PFSK-1 (cell line): Measurements from ENCODE around the gene TTR.

Experiments
- FOXP2 ChIP-seq: optimal IDR thresholded peaks from 2 replicates; pipeline ENCODE3; 2011; ENCODE audit warnings: borderline replicate concordance, control low read depth, inconsistent platforms; ENCODE audit not compliant: insufficient read depth; ENCODE audit errors: extremely low read length, extremely low read depth
- POLR2AphosphoS5 ChIP-seq: IDR thresholded peaks from 2 replicates; pipeline ENCODE4 v1.6.1; 2012; ENCODE audit warnings: low read depth, mild to moderate bottlenecking, control low read depth, low read length, moderate library complexity
- SIN3A ChIP-seq: IDR thresholded peaks from 2 replicates; pipeline ENCODE4 v1.6.1; 2012; ENCODE audit warnings: mild to moderate bottlenecking, low read length, moderate library complexity, borderline replicate concordance; ENCODE audit not compliant: insufficient read depth
- TAF1 ChIP-seq: IDR thresholded peaks from 2 replicates; pipeline ENCODE4 v1.6.1; 2012; ENCODE audit warnings: low read length, control low read depth, borderline replicate concordance; ENCODE audit not compliant: insufficient read depth

- TF ChIP-seq SIN3A (no peak), FOXP2 (no peak), POLR2AphosphoS5 (no peak), TAF1 (no peak)
These were observed 955 bp downstream of the TTR start for GRCh38 chr18:31592506-31593157.
